Measurements from ENCODE around the gene DNAJC16.

Gene DNAJC16

GRCh38 chr1:15568387-15569073 is 41.9 kb downstream of the DNAJC16 start (continued):
- TF ChIP-seq HOXA7 (CRISPR knock-in tag; IDR thresholded peaks at IDR 0.05; ENCODE audit: borderline replicate concordance) (no peak), ZFP69B (tag by site-specific recombination; IDR thresholded peaks at IDR 0.05) (no peak), ZNF138 (tag by site-specific recombination; IDR thresholded peaks at IDR 0.05; ENCODE audit: borderline replicate concordance) (no peak), PATZ1 (tag by site-specific recombination; IDR thresholded peaks at IDR 0.05) (no peak), GLI2 (tag by site-specific recombination; IDR thresholded peaks at IDR 0.05; ENCODE audit: borderline replicate concordance, low read depth) (no peak), PRDM6 (tag by site-specific recombination; IDR thresholded peaks at IDR 0.05) (no peak), ZNF629 (tag by site-specific recombination; IDR thresholded peaks at IDR 0.05) (no peak), KLF1 (tag by site-specific recombination; IDR thresholded peaks at IDR 0.05) (no peak), KLF9 (tag by site-specific recombination; IDR thresholded peaks at IDR 0.05; ENCODE audit: low read depth) (no peak), ZSCAN5A (tag by site-specific recombination; IDR thresholded peaks at IDR 0.05) (no peak), ZBTB17 (tag by site-specific recombination; IDR thresholded peaks at IDR 0.05) (no peak), EGR2 (tag by site-specific recombination; IDR thresholded peaks at IDR 0.05; ENCODE audit: low read depth) (no peak)

- POLR2A ChIA-PET: no interaction called here
- Histone ChIP-seq H3K9me3 (ENCODE audit: control insufficient read depth, insufficient read depth, low read depth, low read length) (no peaks in the 10 kb centered on the region), H3K4me1 (ENCODE audit: control insufficient read depth, insufficient read depth, low read length) (no peaks in the 10 kb centered on the region), H3K36me3 (ENCODE audit: control insufficient read depth in 2 of 2, insufficient read depth in 1 of 2, low read length in 2 of 2) (peaks cover 16 to 50% of the 10 kb centered on the region in 2 experiments; a peak in 2 of 3 replicates), H3K27ac (ENCODE audit: extremely low read depth, low read depth, low read length) (no peak overlapping the region), H3K4me3 (ENCODE audit: low read depth, low read length) (no peak overlapping the region)
- CTCF ChIA-PET: interaction anchor here (0.7 to 1.7 kb wide), 3 partner anchors 11 to 442 kb away, joined by 3 read pairs; no protein-coding TSS in a partner anchor
- TF ChIP-seq KLF17 (tag by site-specific recombination; IDR thresholded peaks at IDR 0.05): no peak
- no peak for TF ChIP-seq AEBP2 (tag by site-specific recombination; IDR thresholded peaks at IDR 0.05; ENCODE audit: borderline replicate concordance)
- TF ChIP-seq ZNF776 (tag by site-specific recombination; IDR thresholded peaks at IDR 0.05; ENCODE audit: borderline replicate concordance): no peak
Measured at GRCh38 chr1:15570861-15571260, 44.2 kb downstream of the DNAJC16 start.
